NCI-H2029 (cell line): ENCODE measurements around the gene COPS8.

Experiments used
- DNase-seq: peaks from one replicate; lab custom pipeline; 2025; lab: John Stamatoyannopoulos, UW

The COPS8 gene

DNA sequence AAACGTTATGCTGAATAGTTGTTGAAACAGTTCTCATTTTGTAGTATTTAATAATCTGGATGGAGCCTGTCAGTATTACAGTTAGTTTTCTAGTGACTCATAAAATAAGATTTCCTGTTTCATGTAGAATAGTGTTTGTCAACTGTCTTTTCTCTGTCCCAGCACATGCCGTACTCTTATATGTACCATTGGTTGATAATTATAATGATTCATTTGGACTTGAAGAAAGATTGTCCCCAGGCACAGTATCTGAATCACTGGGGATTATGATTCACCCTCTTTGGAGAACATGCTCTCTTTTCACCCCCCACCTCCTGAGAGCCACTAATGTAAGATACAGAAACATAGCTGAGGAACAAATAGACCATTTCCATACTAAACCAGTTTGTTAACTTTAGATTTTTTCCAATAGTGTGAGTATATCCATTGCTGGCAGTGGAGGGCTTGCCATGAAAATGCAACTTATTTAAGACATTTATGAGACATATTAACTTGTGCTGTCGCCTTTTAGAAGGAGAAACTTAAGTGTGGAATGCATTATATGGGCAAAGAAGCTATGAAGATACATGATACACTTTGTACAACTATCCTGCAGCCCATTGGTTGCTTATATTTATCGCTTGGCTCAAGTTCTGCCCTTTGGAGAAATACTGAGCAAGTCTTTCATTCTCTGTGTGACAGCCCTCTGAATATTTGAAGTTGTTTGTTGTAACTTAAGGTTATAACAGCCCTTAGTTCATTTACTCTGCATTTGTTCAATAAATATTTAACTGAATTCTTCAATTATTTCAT is 12.4 kb downstream of the COPS8 start:
- no peak for DNase-seq

DNA sequence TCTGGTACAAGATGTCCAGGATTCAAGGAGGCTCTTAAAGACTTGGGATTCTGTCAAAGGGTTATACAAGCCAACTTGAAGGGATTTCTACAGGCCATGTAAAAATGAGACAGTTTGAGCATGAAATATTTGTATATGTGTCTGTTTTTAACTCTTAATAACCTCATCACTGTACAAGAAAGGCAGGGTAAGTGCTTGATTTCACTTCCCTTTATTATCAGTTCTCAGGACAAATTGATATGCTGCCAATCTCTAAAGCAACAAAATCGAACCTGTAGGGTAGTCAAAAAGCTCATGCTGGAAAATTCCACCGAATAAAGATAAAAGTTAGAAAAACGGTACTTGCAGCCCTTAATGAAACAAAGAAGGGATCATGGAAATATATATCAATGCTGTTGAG is 14.1 kb downstream of the COPS8 start:
- no peak for DNase-seq

DNA sequence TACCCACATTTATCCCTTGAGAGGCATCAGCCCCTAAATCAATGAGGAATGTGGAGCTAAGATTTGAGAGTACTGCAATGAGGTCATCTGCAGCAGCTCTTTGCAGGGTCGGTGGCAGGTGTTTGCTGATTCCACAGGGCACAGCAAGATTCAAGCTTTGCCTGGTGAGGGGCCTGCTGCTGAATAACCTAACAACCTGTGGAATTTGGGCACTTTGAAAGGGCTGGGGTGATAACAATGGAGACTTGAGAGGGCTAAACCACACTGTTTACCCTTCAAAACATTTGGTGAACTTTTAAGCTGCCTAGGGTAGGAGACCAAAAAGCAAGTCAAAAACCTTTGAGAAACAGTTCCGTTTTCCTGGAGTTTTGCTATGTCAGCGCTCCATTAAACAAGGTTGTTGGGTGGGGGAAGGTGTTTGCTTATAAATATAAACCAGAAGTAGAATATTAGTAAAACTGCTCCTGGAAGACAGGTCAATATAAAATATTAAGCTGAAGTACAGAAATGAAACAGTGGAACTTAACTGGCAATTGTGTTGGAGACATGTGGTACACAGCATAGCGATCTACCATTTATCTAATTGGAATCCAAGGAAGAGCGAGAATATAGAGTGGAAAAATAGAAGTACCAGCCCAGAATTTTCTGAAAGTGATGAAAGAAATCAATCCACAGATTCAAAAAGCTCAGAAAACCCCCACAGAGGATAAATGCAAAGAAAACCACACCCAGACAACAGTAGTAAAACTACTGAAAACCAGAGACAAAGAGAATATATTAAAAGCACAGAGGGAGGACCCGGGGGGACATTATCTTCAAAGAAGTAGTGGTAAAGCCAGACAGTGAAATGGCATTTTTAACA is 15.7 kb downstream of the COPS8 start:
- no peak for DNase-seq

DNA sequence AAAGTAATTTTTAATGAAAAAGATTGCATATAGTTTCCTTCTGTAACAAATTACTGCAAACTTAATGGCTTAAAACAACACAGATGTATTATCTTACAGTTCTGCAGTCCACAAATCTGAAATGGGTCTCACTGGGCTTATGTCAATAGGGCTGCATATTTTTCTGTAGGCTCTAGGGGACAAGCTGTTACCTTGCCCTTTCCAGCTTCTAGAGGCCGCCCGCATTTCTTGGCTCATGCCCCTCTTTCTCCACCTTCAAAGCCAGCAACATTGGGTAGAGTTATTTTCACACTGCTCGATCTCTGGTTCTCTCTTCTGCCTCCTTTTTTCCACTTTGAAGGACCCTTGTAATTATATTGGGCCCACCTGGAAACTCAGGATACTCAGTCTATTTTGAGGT is 16.7 kb downstream of the COPS8 start:
- DNase-seq: no peak

DNA sequence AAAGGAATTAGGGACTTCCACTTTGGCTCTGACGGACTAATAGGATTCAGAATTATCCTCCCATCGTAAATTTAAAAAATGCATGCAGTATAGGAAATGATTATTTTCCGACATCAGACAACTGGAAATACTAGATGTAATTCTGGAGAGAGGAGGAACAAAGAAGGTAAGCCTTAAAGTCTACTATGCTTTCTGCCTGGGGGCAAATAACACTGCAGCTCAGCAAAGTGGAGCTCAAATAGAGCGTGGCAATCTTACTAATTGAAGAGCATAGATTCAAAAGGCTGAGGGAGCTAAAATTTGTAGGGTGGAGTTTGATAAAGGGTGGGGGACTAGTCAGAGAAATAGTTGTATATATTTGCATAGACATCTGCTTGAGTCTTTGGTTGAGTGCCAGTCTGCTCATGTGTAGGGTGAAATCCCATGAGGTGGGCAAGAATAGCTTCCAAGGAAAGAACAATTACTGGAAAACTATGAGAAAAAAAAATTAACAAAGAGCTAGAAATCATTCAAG is 23.8 kb downstream of the COPS8 start:
- no peak for DNase-seq

DNA sequence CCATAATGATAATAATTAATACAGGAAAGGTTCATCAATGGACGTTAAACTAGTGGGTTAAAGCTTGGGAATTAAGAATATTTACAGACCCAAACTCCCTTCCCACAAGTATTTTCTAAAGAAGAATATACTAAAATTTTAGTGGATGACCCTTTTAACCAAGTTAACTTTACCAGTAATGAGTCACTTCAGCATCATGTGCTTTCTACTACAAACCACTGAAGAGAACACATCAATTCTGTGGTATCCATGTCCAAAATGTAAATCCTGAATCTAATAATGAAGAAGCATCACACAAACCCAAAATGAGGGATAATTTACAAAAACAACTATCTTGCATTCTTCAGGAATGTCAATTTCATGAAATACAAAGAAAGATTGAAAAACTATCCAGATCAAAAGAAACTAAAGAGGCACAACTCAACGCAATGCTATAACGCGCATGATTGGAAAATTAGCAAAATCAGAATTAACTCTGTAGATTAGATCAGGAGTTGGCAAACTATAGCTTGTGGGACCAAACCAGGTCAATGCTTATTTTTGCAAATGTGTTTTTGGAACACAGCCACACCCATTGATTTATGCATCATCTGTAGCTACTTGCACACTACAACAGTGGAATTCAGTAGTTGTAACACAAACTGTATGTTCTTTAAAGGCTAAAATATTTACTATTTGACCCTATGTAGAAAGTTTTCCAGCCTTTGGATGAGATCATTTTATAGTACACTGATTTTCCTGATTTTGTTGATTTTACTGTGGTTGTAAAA is 27.5 kb downstream of the COPS8 start:
- no peak for DNase-seq

DNA sequence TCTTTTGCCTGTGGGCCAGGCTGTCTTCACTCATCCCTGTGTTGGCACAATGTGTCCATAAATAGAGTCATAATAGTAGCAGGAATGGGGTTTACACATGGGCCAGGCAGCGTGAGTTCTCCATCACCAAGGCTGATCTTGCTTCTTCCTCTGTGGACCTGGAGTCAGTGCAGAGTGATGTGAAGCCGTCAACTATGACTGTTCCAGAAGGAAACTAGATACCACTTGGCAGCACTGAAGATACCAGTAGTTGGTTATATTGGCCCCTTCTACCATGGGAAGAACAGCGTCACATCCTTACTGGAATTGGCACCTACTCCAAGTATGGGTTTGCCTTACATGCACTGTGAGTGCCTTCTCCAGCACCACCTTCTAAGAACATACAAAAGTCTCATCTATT is 30.2 kb downstream of the COPS8 start:
- DNase-seq: no peak

DNA sequence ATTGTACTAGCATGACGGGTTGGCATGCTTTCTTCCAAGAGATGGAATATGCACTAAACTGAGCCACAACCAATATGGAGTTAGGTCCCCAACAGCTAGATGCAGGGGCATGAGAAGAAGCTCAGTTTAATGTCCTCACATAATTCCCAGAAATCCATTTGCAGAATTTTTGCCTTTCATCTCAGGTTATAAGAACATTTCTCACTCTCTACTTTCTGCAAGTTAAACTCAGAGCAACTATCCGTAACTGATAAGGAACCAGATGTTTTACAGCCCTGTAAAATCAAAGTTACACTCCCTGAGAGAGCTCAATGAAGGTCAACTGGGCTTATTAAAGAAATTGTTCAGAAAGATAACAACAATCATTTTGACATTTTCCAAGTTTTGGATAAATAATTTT is 30.7 kb downstream of the COPS8 start:
- no peak for DNase-seq

DNA sequence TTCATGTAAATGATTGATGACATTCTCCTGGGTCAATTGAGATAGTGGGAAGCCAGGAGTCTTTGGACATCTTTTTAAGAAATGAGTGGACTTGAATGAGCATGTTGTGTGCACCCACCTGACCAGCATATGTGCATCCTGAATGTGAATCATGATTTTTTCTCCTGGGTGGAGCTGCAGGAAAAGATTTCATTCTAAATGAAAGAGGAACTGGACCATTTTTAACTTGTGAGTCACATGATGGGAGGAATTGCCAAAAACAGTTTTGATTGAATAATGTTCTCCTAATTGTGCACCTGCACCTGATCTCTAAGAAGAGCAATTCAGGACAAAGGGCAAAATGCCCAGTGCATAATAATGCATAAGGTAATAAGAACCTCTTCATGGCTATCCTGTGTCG is 32.3 kb downstream of the COPS8 start:
- peak; percentile 24 for DNase-seq

DNA sequence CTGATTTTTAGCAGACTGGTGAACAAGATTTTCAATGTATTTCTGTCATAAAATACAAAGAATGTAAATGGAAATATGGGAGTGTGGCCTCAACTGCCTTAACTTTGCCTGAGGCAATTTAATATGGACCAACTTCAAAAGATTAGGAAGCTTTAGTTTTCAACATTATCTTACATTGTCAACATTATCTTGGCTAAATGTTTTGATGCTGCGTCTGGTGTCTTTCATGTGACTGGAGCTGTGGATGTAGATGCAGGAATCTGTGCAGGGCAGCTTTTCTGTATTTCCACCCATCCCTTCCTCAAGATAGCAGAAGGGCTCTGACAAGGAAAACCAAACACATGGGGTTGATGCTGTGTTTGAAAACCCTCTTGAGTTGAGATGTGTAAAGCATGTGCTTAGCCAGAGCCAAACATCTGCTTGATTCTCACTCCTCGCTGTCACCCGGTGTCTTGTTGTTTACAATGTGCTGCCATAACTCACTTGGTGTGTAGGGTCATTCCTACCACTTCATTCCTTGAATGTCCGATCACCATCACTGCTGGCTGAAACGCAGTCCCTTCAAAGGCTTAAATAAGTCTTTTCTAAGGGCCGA is 33.0 kb downstream of the COPS8 start:
- peak; percentile 36 for DNase-seq

DNA sequence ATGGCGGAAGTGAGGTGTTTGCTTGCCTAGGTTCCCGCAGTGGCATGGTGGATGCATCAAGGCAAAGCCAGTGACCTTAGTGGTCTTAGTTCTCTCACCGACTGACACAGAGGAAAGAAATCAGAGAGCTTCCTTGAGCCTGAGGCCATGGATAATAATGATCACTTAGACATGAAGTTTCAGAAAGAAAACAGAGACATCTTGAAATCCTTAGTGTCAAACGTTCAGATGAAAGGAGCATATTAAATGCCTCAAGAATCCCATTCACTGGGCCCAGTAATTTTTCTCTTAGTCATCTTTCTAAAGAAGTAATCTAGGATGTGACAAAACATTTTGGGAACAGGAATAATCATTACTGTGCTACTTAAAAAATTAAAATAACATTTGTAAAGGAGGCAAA is 35.2 kb downstream of the COPS8 start:
- DNase-seq: no peak

DNA sequence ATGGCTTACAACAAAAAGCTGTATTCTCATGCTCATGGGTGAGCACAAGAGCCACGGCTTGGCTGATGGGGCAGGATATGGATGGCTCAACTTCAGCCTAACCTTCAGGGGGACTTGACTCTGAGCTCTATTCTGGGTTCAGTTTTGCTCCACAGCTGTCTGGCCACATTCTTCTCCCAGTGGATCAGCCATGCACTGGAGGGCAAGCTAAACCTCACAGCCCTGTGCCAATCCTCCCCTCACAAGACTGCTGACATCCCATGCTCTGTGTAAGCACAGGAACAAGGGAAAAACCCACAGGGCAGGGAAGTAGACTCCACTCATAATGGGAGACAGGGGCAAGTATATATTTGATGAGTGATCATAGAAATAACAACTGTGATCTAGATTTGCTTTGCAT is 35.6 kb downstream of the COPS8 start:
- no peak for DNase-seq

DNA sequence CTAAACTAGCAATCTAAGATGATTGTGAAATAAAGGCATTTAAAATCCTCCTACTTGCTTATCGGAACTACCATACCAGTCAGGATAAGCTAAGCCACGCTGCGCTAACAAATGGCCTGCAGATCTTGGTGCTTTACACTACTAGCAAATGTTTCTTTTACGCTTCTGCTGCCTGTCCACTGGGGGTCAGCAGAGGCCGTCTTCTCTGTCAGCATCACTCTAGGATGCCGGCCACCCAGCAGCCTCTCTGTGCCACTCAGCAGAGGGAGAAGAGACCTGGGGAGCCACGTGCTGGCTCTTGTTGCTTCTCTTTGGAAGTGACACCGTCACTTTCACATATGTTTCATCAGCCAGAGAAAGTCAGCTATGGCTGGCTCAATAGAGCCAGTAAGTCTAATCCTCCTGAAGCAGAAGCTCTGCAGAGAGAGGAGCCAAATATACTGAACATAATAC is 36.6 kb downstream of the COPS8 start:
- peak; percentile 42 for DNase-seq

DNA sequence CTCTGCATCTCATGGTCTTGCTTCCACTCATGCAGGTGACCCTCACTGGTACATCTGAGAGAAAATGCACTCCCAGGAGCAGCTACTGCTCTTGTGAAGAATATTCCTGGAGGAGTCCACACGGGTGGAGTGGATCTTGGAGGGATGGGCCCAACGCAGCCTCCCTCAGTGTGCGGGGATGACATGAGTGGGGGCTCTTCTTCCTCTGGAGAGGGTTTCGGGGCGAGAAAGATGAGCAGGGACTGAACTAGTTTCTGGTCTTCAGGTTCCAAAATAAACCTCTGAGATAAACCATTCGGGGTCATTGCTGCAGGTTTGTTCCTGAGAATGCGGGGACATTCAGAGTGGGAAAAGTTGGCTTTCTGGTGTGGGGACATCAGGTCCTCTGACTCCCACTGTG is 39.1 kb downstream of the COPS8 start:
- no peak for DNase-seq

DNA sequence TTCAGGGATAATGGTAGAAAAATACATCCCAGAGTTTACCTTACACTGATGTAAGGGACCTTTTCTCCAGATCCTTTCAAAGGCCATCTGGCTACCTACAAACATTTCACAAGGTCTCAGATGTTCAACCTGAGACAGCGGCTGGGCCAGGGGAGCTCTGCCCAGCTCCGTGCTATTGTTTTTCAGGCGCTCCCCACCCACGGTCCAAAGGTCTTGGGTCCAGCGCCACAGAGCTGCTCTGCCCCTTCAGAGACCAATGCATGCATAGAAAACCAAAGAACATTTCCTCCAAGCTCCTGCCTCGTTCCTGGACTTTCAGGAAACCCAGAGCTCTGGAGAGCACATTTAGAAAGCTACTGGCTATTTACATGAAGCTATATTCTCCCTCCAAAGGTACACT is 40.3 kb downstream of the COPS8 start:
- DNase-seq: no peak

DNA sequence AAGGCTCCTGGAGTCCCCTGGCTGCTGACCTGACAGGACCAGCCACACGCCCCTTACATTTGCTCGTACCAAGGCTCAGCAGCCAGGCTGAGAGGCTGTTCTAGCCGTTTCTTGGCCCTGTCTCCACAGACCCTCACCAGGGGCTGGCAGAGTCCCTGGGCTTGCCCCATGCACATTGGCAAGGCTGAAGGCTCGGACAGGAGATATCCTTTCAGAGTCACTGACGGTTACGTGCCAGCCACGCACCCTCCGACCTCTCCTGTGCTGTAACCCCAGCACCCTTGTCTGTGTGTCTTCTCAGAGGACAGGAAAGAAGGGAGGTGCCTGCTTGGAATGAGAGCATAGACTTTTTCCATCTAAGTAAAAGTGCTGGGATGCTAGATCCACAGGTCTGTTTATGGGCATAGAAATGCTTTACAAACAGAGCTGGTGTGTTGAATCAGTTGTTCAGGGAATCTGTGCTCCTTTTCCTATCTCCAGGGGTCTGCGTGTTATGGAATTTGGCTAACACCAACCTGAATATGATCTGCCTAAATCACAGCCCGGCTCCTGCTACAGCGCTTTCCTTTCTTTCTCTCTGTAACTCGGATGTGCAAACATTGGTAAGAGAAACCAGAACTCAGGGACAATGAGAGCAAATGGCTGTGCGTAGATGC is 41.0 kb downstream of the COPS8 start:
- no peak for DNase-seq

DNA sequence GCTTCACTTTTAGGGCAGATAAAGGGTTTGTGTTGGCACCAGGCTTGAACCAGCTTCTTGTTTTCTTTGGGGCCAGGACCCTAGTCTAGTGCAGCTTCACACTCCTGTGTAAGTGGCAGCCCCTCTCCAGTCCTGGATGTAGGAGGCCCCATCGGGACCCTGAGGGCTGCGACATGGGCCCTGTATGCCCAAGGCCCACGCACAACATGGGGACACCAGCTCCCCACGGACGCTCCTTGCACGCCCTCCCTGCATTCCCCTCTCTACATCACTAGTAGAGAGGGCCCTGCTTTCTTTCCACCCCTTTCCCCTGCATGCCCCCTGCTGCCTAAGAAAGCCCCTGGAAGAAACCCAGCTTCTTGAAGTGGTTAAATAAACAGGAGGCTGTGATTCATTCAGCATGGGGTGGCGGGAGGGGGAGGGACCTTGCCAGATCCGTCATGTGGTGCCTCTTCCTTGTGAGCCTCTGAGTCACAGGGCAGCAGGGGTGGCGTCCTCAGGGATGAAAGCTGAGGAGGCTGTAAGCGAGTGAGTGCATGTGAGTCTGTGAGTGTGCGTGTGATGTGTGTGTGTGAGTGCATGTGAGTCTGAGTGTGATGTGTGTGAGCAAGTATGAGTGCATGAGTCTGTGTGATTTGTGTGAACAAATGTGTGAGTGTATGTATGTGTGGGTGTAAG is 42.5 kb downstream of the COPS8 start:
- no peak for DNase-seq

DNA sequence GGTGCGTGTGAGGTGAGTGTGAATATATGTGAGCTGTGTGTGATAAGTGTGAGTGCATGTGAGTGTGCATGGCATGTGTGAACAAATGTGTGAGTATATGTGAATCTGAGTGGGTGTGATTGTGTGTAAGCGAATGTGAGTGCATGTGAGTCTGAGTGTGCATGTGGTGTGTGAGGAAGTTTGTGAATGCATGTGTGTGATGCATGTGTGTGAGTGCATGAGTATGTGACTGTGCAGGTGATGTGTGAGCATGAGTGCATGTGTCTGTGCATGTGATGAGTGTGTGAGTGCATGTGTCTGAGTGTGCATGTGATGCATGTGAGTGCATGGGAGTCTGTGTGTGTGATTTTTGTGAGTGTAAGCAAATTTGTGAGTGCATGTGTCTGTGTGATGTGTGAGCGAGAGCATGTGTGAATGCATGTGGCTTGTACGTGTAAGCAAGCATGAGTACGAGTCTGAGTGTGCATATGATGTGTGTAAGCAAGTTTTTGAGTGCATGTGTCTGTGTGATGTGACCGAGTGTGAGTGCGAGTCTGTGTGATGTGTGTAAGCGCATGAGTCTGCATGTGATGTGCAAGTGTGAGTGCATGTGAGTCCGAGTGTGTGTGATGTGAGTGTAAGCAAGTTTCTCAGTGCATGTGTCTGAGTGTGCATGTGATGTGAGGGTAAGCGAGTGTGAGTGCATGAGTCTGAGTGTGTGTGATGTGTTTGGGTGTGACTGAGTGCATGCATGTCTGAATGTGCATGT is 43.3 kb downstream of the COPS8 start:
- DNase-seq: no peak

DNA sequence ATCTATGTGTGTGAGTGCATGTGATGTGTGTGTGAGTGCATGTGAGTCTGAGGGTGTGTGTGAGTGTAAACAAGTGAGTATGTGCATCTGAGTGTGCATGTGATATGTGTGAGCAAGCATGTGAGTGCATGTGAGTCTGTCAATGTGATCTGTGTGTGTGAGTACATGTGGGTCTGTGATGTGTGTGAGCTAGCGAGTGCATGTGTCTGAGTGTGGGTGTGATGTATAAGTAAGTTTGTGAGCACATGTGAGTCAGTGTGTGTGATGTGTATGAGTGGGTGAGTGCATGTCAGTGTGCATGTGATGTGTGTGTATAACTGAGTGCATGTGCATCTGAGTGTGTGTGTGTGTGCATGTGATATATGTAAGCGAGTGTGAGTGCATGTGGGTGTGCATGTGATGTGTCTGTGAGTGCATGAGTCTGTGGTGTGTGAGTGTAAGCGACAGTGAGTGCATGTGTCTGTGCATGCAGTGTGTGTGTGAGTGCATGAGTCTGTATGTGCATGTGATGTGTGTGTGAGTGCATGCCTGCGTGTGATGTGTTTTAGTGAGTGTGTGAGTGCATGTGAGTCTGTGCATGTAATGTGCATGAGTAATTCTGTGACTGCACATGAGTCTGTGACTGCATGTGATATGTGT is 44.1 kb downstream of the COPS8 start:
- no peak for DNase-seq
